HCT116 (cell line): ENCODE data around the gene PRRT3. TPM values are rescaled to one million over a fixed set of nuclear protein-coding genes. Genes with fewer than 3 reads are reported as not detected.
A peak's percentile ranks its signal among the peaks of the same experiment; 100 is the strongest.

Experiments
- ATAC-seq: fragments of 200-7000 bp; cut with Tn5 transposase; 2 replicates; pipeline ENCODE4 v1.9.1; 2020; ENCODE audit warnings: mild to moderate bottlenecking, moderate library complexity
- BruUV-seq: library from RNA; stranded (reverse); fragments of 400-500 nt; replicated peaks from 2 replicates; lab custom pipeline; 2021; lab: Mats Ljungman, UMichigan
- CTCF ChIA-PET: fragments of 300-600 bp; sonication (Branson Sonifier 250); formaldehyde crosslinking; loops from one replicate; lab custom pipeline; 2021; ENCODE audit warnings: antibody characterized with exemption; lab: Charles Lee
- POLR2A ChIA-PET: fragments of 300-600, 350-600 bp; sonication (Branson Sonifier 250); formaldehyde crosslinking; loops from one replicate; lab custom pipeline; 2021; ENCODE audit warnings: antibody characterized with exemption; lab: Charles Lee
- RAD21 ChIA-PET, 2 experiments: fragments of 300-600 bp; sonication (Branson Sonifier 250); formaldehyde crosslinking; loops; one replicate each; lab custom pipeline; 2023; ENCODE audit warnings: low total read pairs in 2 of 2; ENCODE audit not compliant: uncharacterized antibody in 2 of 2, unreplicated experiment in 2 of 2, low non-redundant PET in 1 of 2; lab: Charles Lee
- DNase-seq: peaks from one replicate; pipeline ENCODE4 v3.0.0-alpha.2; 2010; ENCODE audit warnings: low read depth, low spot score
- H2AFZ ChIP-seq: fragments of 200-600 bp; shearing (Covaris generic), sonication (generic); 2 replicates; pipeline ENCODE4 v1.6.1; 2017; ENCODE audit warnings: low read depth, mixed run types, mixed read lengths, antibody characterized with exemption, low read length; ENCODE audit not compliant: poor library complexity, severe bottlenecking
- H3K27ac ChIP-seq: 2 replicates; pipeline ENCODE4 v1.5.1; 2012; ENCODE audit warnings: low read depth, low read length
- H3K27me3 ChIP-seq: fragments of 200-600 bp; sonication (generic); 2 replicates; pipeline ENCODE4 v1.6.1; 2016; ENCODE audit warnings: mixed run types, low read length, mixed read lengths; ENCODE audit not compliant: insufficient read depth
- H3K36me3 ChIP-seq, 2 experiments: fragments of 200-500 bp in 1 of 2; fragments of 200-600 bp in 1 of 2; sonication (Bioruptor generic) in 1 of 2; sonication (generic) in 1 of 2; 2 replicates each; pipeline versions ENCODE4 v1.5.1 to v1.6.1; 2014 to 2016; ENCODE audit warnings: low read length in 2 of 2, inconsistent platforms in 1 of 2, mixed read lengths in 1 of 2, mixed run types in 1 of 2; ENCODE audit not compliant: insufficient read depth in 2 of 2, control insufficient read depth in 1 of 2
- H3K4me1 ChIP-seq, 2 experiments: fragments of 200-600 bp in 1 of 2; sonication (generic) in 1 of 2; 2 replicates each; pipeline versions ENCODE4 v1.5.1 to v1.6.1; 2012 to 2017; ENCODE audit warnings: low read length in 2 of 2, inconsistent platforms in 1 of 2, mild to moderate bottlenecking in 1 of 2, mixed read lengths in 1 of 2, mixed run types in 1 of 2, moderate library complexity in 1 of 2; ENCODE audit not compliant: insufficient read depth in 2 of 2, control insufficient read depth in 1 of 2
- H3K4me2 ChIP-seq: fragments of 200-600 bp; sonication (generic); 2 replicates; pipeline ENCODE4 v1.6.1; 2017; ENCODE audit warnings: mixed run types, low read length, mixed read lengths
- H3K4me3 ChIP-seq, 2 experiments: fragments of 200-600 bp in 1 of 2; sonication (generic) in 1 of 2; replicated peaks in 1 of 2; 2 replicates each; pipeline ENCODE4 v1.5.1; 2011 to 2016; ENCODE audit warnings: low read length in 2 of 2, control low read depth in 1 of 2, low read depth in 1 of 2, mild to moderate bottlenecking in 1 of 2, mixed read lengths in 1 of 2, mixed run types in 1 of 2
- H3K79me2 ChIP-seq: fragments of 200-600 bp; sonication (generic); 2 replicates; pipeline ENCODE4 v1.6.1; 2017; ENCODE audit warnings: mild to moderate bottlenecking, mixed run types, low read length, moderate library complexity, mixed read lengths; ENCODE audit not compliant: insufficient read depth
- H3K9ac ChIP-seq: fragments of 200-600 bp; sonication (generic); 2 replicates; pipeline ENCODE4 v1.6.1; 2016; ENCODE audit warnings: low read length, mixed read lengths
- H3K9me2 ChIP-seq: fragments of 200-600 bp; sonication (generic), shearing (Covaris generic); 2 replicates; pipeline ENCODE4 v1.6.1; 2017; ENCODE audit warnings: mixed run types, mild to moderate bottlenecking, moderate library complexity; ENCODE audit not compliant: insufficient read depth
- H3K9me3 ChIP-seq, 2 experiments: fragments of 200-500 bp in 1 of 2; fragments of 200-600 bp in 1 of 2; sonication (Bioruptor generic) in 1 of 2; sonication (generic) in 1 of 2; 2 replicates each; pipeline ENCODE4 v1.6.1; 2014 to 2017; ENCODE audit warnings: low read length in 2 of 2, mixed read lengths in 2 of 2, inconsistent platforms in 1 of 2, low read depth in 1 of 2, mild to moderate bottlenecking in 1 of 2, mixed run types in 1 of 2, moderate library complexity in 1 of 2; ENCODE audit not compliant: control insufficient read depth in 1 of 2, insufficient read depth in 1 of 2
- H4K20me1 ChIP-seq: fragments of 200-600 bp; sonication (generic), shearing (Covaris generic); 2 replicates; pipeline ENCODE4 v1.6.1; 2017; ENCODE audit warnings: mixed run types, mild to moderate bottlenecking, moderate library complexity; ENCODE audit not compliant: insufficient read depth
- CBX3 ChIP-seq: IDR thresholded peaks from 2 replicates; pipeline ENCODE4 v1.6.1; 2012; ENCODE audit warnings: low read depth
- CEBPB ChIP-seq: IDR thresholded peaks from 2 replicates; pipeline ENCODE4 v1.6.1; 2012; ENCODE audit warnings: low read depth
- JUND ChIP-seq: IDR thresholded peaks from 2 replicates; pipeline ENCODE4 v1.6.1; 2012
- MAX ChIP-seq: IDR thresholded peaks from 2 replicates; pipeline ENCODE4 v1.6.1; 2012
- POLR2A ChIP-seq: IDR thresholded peaks from 2 replicates; pipeline ENCODE4 v1.7.0; 2011; ENCODE audit warnings: borderline replicate concordance; ENCODE audit not compliant: insufficient read depth, insufficient read length; ENCODE audit errors: extremely low read depth
- POLR2AphosphoS5 ChIP-seq: IDR thresholded peaks from 2 replicates; pipeline ENCODE4 v1.6.1; 2011; ENCODE audit warnings: mild to moderate bottlenecking, low read depth, low read length, moderate library complexity
- RAD21 ChIP-seq: IDR thresholded peaks from 2 replicates; pipeline ENCODE4 v1.6.1; 2012; ENCODE audit warnings: low read depth, mild to moderate bottlenecking
- SIN3A ChIP-seq: IDR thresholded peaks from 2 replicates; pipeline ENCODE4 v1.6.1; 2012; ENCODE audit warnings: low read depth
- SRF ChIP-seq: IDR thresholded peaks from 2 replicates; pipeline ENCODE4 v1.6.1; 2012; ENCODE audit warnings: low read depth
- TCF7L2 ChIP-seq: IDR thresholded peaks from 2 replicates; pipeline ENCODE4 v1.7.0; 2011; ENCODE audit warnings: borderline replicate concordance, inconsistent platforms; ENCODE audit not compliant: insufficient read depth, insufficient read length; ENCODE audit errors: extremely low read depth
- YY1 ChIP-seq: IDR thresholded peaks from 2 replicates; pipeline ENCODE4 v1.6.1; 2011; ENCODE audit warnings: low read length, low read depth, moderate library complexity, mild to moderate bottlenecking; ENCODE audit not compliant: insufficient replicate concordance; ENCODE audit errors: extremely low read depth
- ZFX ChIP-seq: fragments of 450-650 bp; IDR thresholded peaks from 2 replicates; pipeline ENCODE4 v1.6.1; 2017
- ZNF274 ChIP-seq: fragments of 200-500 bp; sonication (Bioruptor generic); IDR thresholded peaks from 2 replicates; pipeline ENCODE4 v1.6.1; 2014; ENCODE audit warnings: mild to moderate bottlenecking, low read depth, low read length, inconsistent platforms
- intact Hi-C: fragments of 100-400 bp; cut with micrococcal nuclease; formaldehyde crosslinking; loops from 2 replicates; pipeline ENCODE4 v1.10.0; 2022
- total RNA-seq: library from RNA; stranded (reverse); gene quantifications from one replicate; pipeline ENCODE4 v1.2.1, GENCODE V29; 2021; ENCODE audit not compliant: unreplicated experiment
- TF ChIP-seq, protein P1 (sequence below), 3 experiments: fragments of 200-600 bp in 1 of 3; sonication (generic) in 1 of 3; IDR thresholded peaks in 2 of 3; conservative IDR thresholded peaks in 1 of 3; 2 replicates each; pipeline ENCODE4 v1.5.1; 2012 to 2017; ENCODE audit warnings: low read depth in 2 of 3, low read length in 2 of 3, antibody characterized with exemption in 1 of 3, borderline replicate concordance in 1 of 3, control low read depth in 1 of 3, mild to moderate bottlenecking in 1 of 3, mixed read lengths in 1 of 3, mixed run types in 1 of 3, moderate library complexity in 1 of 3; ENCODE audit not compliant: insufficient read depth in 1 of 3
- TF ChIP-seq, protein P2 (sequence below): IDR thresholded peaks from 2 replicates; pipeline ENCODE4 v1.6.1; 2011; ENCODE audit warnings: mild to moderate bottlenecking, low read length, moderate library complexity; ENCODE audit not compliant: insufficient replicate concordance; ENCODE audit errors: extremely low read depth
- TF ChIP-seq, protein P3 (sequence below): IDR thresholded peaks from 2 replicates; pipeline ENCODE4 v1.6.1; 2012; ENCODE audit warnings: low read depth

The PRRT3 gene
- total RNA-seq, 1 experiment from 2014 or later: 0.96 TPM

DNA sequence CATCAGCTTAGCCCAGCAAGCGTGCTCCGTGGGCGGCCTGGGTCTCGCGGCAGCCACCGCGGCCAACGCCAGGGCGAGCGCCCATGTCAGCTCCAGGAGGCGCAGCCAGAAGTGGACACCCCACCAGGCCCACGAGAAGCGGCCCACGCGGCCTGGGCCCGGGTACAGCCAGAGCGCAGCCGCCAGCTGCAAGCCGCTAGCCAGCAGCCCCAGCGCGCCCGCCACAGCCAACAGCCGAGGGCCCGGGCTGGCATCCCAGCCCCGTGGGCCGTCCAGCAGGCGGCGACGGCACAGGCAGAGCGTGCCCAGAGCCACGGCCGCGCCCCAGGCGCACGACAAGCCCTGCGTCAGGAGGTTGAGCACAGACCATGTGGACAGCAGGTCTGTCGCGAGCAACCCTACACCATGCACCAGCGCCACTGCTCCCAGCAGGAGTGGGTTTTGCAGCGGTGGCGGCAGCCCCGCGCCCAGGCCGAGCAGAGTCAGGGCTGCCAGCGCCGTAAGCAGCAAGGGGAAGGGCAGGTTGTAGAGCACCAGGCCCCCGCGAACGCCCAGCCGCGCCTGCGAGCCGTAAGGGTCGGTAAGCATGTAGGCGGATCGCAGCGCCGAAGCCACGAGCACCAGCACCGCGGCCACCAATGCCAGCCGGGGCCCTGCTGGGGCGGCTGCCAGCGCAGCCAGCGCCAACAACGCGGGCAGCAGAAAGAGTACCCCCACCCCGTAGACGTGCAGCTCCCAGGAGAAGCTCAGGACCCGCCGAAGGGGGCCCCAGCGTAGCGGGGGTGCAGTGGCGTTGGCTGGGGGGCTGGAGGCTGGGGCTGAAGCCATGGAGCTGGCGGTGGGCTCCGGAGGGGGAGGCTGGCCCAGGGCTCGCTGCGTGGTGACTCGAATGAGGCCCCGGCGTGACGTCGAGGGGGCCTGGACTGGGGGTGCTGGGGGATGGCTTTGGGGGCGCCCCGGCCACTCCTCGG, 4.9 kb downstream of the PRRT3 start:
- Histone ChIP-seq H3K9me2 (no peaks in the 10 kb centered on the region), H3K4me3 (peak overlapping the region; percentile 66 to 84), H3K79me2 (peaks cover 6% of the 10 kb centered on the region; the same call in 1 of the 2 replicates), H4K20me1 (no peaks in the 10 kb centered on the region), H3K4me1 (peaks cover 7 to 28% of the 10 kb centered on the region in 2 experiments; a peak in 3 of 4 replicates), H3K9me3 (no peaks in the 10 kb centered on the region), H2AFZ (no peak overlapping the region), H3K4me2 (peak overlapping the region; percentile 94), H3K9ac (peak overlapping the region; percentile 85), H3K36me3 (peaks cover 0 to 6% of the 10 kb centered on the region in 2 experiments; a peak in 1 of 4 replicates), H3K27me3 (no peaks in the 10 kb centered on the region), H3K27ac (peak overlapping the region; percentile 98)
- intact Hi-C loops: loop anchor here (2.0 to 10.0 kb wide), 4 partner anchors 99 to 445 kb away; no protein-coding TSS in a partner anchor
- RAD21 ChIA-PET: interaction anchor here (1.0 to 1.3 kb wide), 3 partner anchors 103 to 231 kb away, joined by 4 to 6 read pairs (median 4); partner anchors contain the start of gene RPUSD3 (in 1 of the 2)
- CTCF ChIA-PET: interaction anchor here (0.8 to 2.3 kb wide), 32 partner anchors 8 to 444 kb away, joined by 3 to 65 read pairs (median 4); partner anchors contain the start of genes CRELD1, GHRL, IL17RC and IL17RE
- TF ChIP-seq ZNF274 (no peak), POLR2A (peak; percentile 84), RAD21 (no peak), CEBPB (no peak), JUND (no peak), YY1 (peak; percentile 84), SRF (no peak), SIN3A (no peak), MAX (no peak), POLR2AphosphoS5 (peak; percentile 78), CBX3 (no peak), ZFX (peak; percentile 85), TCF7L2 (peak; percentile 66)
- TF ChIP-seq, protein P1, sequence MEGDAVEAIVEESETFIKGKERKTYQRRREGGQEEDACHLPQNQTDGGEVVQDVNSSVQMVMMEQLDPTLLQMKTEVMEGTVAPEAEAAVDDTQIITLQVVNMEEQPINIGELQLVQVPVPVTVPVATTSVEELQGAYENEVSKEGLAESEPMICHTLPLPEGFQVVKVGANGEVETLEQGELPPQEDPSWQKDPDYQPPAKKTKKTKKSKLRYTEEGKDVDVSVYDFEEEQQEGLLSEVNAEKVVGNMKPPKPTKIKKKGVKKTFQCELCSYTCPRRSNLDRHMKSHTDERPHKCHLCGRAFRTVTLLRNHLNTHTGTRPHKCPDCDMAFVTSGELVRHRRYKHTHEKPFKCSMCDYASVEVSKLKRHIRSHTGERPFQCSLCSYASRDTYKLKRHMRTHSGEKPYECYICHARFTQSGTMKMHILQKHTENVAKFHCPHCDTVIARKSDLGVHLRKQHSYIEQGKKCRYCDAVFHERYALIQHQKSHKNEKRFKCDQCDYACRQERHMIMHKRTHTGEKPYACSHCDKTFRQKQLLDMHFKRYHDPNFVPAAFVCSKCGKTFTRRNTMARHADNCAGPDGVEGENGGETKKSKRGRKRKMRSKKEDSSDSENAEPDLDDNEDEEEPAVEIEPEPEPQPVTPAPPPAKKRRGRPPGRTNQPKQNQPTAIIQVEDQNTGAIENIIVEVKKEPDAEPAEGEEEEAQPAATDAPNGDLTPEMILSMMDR (IDR thresholded peaks at IDR 0.05 in 2 of 3, conservative IDR thresholded peaks at IDR 0.05 in 1 of 3; ENCODE audit: borderline replicate concordance in 1 of 3, insufficient read depth in 1 of 3, low read depth in 2 of 3, low read length in 2 of 3): peak in 2 of 3 experiments; percentile 56 to 80; a peak in 4 of 6 replicates
- TF ChIP-seq, protein P2, sequence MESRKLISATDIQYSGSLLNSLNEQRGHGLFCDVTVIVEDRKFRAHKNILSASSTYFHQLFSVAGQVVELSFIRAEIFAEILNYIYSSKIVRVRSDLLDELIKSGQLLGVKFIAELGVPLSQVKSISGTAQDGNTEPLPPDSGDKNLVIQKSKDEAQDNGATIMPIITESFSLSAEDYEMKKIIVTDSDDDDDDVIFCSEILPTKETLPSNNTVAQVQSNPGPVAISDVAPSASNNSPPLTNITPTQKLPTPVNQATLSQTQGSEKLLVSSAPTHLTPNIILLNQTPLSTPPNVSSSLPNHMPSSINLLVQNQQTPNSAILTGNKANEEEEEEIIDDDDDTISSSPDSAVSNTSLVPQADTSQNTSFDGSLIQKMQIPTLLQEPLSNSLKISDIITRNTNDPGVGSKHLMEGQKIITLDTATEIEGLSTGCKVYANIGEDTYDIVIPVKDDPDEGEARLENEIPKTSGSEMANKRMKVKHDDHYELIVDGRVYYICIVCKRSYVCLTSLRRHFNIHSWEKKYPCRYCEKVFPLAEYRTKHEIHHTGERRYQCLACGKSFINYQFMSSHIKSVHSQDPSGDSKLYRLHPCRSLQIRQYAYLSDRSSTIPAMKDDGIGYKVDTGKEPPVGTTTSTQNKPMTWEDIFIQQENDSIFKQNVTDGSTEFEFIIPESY: peak; percentile 65
- TF ChIP-seq, protein P3, sequence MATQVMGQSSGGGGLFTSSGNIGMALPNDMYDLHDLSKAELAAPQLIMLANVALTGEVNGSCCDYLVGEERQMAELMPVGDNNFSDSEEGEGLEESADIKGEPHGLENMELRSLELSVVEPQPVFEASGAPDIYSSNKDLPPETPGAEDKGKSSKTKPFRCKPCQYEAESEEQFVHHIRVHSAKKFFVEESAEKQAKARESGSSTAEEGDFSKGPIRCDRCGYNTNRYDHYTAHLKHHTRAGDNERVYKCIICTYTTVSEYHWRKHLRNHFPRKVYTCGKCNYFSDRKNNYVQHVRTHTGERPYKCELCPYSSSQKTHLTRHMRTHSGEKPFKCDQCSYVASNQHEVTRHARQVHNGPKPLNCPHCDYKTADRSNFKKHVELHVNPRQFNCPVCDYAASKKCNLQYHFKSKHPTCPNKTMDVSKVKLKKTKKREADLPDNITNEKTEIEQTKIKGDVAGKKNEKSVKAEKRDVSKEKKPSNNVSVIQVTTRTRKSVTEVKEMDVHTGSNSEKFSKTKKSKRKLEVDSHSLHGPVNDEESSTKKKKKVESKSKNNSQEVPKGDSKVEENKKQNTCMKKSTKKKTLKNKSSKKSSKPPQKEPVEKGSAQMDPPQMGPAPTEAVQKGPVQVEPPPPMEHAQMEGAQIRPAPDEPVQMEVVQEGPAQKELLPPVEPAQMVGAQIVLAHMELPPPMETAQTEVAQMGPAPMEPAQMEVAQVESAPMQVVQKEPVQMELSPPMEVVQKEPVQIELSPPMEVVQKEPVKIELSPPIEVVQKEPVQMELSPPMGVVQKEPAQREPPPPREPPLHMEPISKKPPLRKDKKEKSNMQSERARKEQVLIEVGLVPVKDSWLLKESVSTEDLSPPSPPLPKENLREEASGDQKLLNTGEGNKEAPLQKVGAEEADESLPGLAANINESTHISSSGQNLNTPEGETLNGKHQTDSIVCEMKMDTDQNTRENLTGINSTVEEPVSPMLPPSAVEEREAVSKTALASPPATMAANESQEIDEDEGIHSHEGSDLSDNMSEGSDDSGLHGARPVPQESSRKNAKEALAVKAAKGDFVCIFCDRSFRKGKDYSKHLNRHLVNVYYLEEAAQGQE: no peak
- DNase-seq (peak; percentile 74), ATAC-seq (peak; percentile 82)
- POLR2A ChIA-PET: interaction anchor here (0.7 to 1.7 kb wide), 13 partner anchors 7 to 139 kb away, joined by 3 to 27 read pairs (median 3); partner anchors contain the start of genes CRELD1, EMC3 and IL17RE
- no TSS peak for BruUV-seq
